H9 (cell line): ENCODE measurements around the gene SETDB2. TPM values are rescaled to one million over a fixed set of nuclear protein-coding genes. Genes with fewer than 3 reads are reported as not detected.

Experiments
- DNase-seq: peaks from one replicate; pipeline ENCODE4 v3.0.0-alpha.2; 2017
- H2AFZ ChIP-seq: one replicate; pipeline ENCODE4 v1.6.1; 2013; ENCODE audit warnings: mild to moderate bottlenecking, low read length, control low read depth, moderate library complexity
- H2AK5ac ChIP-seq: 2 replicates; pipeline ENCODE4 v1.6.1; 2013; ENCODE audit warnings: low read length, control low read depth, mixed read lengths; ENCODE audit not compliant: insufficient read length
- H2BK120ac ChIP-seq: one replicate; pipeline ENCODE4 v1.6.1; 2013; ENCODE audit warnings: low read depth, mild to moderate bottlenecking, low read length, control low read depth, inconsistent platforms; ENCODE audit not compliant: poor library complexity, severe bottlenecking
- H2BK12ac ChIP-seq: 2 replicates; pipeline ENCODE4 v1.6.1; 2013; ENCODE audit warnings: low read length, control low read depth, mixed read lengths, low read depth; ENCODE audit not compliant: insufficient read length
- H2BK15ac ChIP-seq: 2 replicates; pipeline ENCODE4 v1.6.1; 2013; ENCODE audit warnings: low read depth, low read length, control low read depth
- H2BK20ac ChIP-seq: one replicate; pipeline ENCODE4 v1.6.1; 2013; ENCODE audit warnings: low read depth, mild to moderate bottlenecking, low read length, control low read depth, inconsistent platforms; ENCODE audit not compliant: poor library complexity, severe bottlenecking
- H2BK5ac ChIP-seq: 2 replicates; pipeline ENCODE4 v1.6.1; 2013; ENCODE audit warnings: low read length, control low read depth, mixed read lengths; ENCODE audit not compliant: insufficient read length
- H3K14ac ChIP-seq: 2 replicates; pipeline ENCODE4 v1.6.1; 2013; ENCODE audit warnings: low read length, control low read depth; ENCODE audit not compliant: insufficient read depth
- H3K18ac ChIP-seq: 2 replicates; pipeline ENCODE4 v1.6.1; 2013; ENCODE audit warnings: low read depth, mild to moderate bottlenecking, mixed read lengths, low read length, control low read depth; ENCODE audit not compliant: insufficient read length
- H3K23ac ChIP-seq: 2 replicates; pipeline ENCODE4 v1.6.1; 2013; ENCODE audit warnings: low read length, control low read depth, mixed read lengths, low read depth; ENCODE audit not compliant: insufficient read length
- H3K23me2 ChIP-seq: 2 replicates; pipeline ENCODE4 v1.6.1; 2013; ENCODE audit warnings: low read depth, mild to moderate bottlenecking, mixed read lengths, low read length, control low read depth; ENCODE audit not compliant: insufficient read length, poor library complexity, severe bottlenecking
- H3K27ac ChIP-seq: 2 replicates; pipeline ENCODE4 v1.5.1; 2013; ENCODE audit warnings: low read length, control low read depth, mixed read lengths, low read depth; ENCODE audit not compliant: insufficient read length
- H3K27me3 ChIP-seq: 2 replicates; pipeline ENCODE4 v1.6.1; 2013; ENCODE audit warnings: low read length, control low read depth, inconsistent platforms; ENCODE audit not compliant: insufficient read depth
- H3K4ac ChIP-seq: 2 replicates; pipeline ENCODE4 v1.6.1; 2013; ENCODE audit warnings: low read depth, mild to moderate bottlenecking, control low read depth, inconsistent platforms, low read length, moderate library complexity
- H3K4me1 ChIP-seq: 2 replicates; pipeline ENCODE4 v1.6.1; 2013; ENCODE audit warnings: low read length, control low read depth, inconsistent platforms; ENCODE audit not compliant: insufficient read depth
- H3K4me2 ChIP-seq: 2 replicates; pipeline ENCODE4 v1.6.1; 2013; ENCODE audit warnings: low read length, control low read depth, mixed read lengths; ENCODE audit not compliant: insufficient read length, insufficient read depth
- H3K56ac ChIP-seq: 2 replicates; pipeline ENCODE4 v1.6.1; 2013; ENCODE audit warnings: low read depth, mild to moderate bottlenecking, mixed read lengths, low read length, control low read depth; ENCODE audit not compliant: insufficient read length
- H3K79me1 ChIP-seq: 2 replicates; pipeline ENCODE4 v1.6.1; 2013; ENCODE audit warnings: low read depth, mild to moderate bottlenecking, moderate library complexity, low read length, control low read depth, inconsistent platforms; ENCODE audit not compliant: insufficient read depth, poor library complexity, severe bottlenecking
- H3K79me2 ChIP-seq: 2 replicates; pipeline ENCODE4 v1.6.1; 2013; ENCODE audit warnings: low read length, control low read depth, inconsistent platforms; ENCODE audit not compliant: insufficient read depth
- H3K9ac ChIP-seq: 2 replicates; pipeline ENCODE4 v1.6.1; 2013; ENCODE audit warnings: low read length, control low read depth, mixed read lengths; ENCODE audit not compliant: insufficient read length; ENCODE audit errors: extremely low read depth
- H3K9me3 ChIP-seq: one replicate; pipeline ENCODE4 v1.6.1; 2013; ENCODE audit warnings: low read depth, low read length, inconsistent platforms; ENCODE audit not compliant: control insufficient read depth
- H3T11ph ChIP-seq: one replicate; pipeline ENCODE4 v1.6.1; 2013; ENCODE audit warnings: mild to moderate bottlenecking, low read length, control low read depth, inconsistent platforms
- H4K20me1 ChIP-seq: one replicate; pipeline ENCODE4 v1.6.1; 2013; ENCODE audit not compliant: control insufficient read depth, insufficient read length, insufficient read depth
- H4K5ac ChIP-seq: 2 replicates; pipeline ENCODE4 v1.6.1; 2013; ENCODE audit warnings: low read depth, mild to moderate bottlenecking, mixed read lengths, low read length, control low read depth; ENCODE audit not compliant: insufficient read length
- H4K8ac ChIP-seq: replicated peaks from 2 replicates; pipeline ENCODE4 v1.6.1; 2013; ENCODE audit warnings: low read length, control low read depth, mixed read lengths, low read depth; ENCODE audit not compliant: insufficient read length
- H4K91ac ChIP-seq: 2 replicates; pipeline ENCODE4 v1.6.1; 2013; ENCODE audit warnings: low read depth, mild to moderate bottlenecking, moderate library complexity, mixed read lengths, low read length, control low read depth; ENCODE audit not compliant: insufficient read length
- H3K27ac Mint-ChIP-seq, 3 experiments: 2 replicates in 2 of 3; 3 replicates in 1 of 3; pipeline ENCODE4 v1.8.0; 2020 to 2021; ENCODE audit warnings: mixed read lengths in 3 of 3, mild to moderate bottlenecking in 1 of 3, moderate library complexity in 1 of 3
- H3K27me3 Mint-ChIP-seq: 2 replicates; pipeline ENCODE4 v1.8.0; 2021; ENCODE audit warnings: low read depth, mild to moderate bottlenecking, moderate library complexity, mixed read lengths
- H3K36me3 Mint-ChIP-seq, 3 experiments: 2 replicates in 2 of 3; 3 replicates in 1 of 3; pipeline ENCODE4 v1.8.0; 2020 to 2021; ENCODE audit warnings: low read depth in 3 of 3, mixed read lengths in 3 of 3; ENCODE audit not compliant: insufficient read depth in 1 of 3
- H3K4me1 Mint-ChIP-seq, 2 experiments: 2 replicates each; pipeline ENCODE4 v1.8.0; 2020; ENCODE audit warnings: mixed read lengths in 2 of 2
- H3K4me3 Mint-ChIP-seq, 2 experiments: 2 replicates in 1 of 2; 3 replicates in 1 of 2; pipeline ENCODE4 v1.8.0; 2020 to 2021; ENCODE audit warnings: mild to moderate bottlenecking in 2 of 2, mixed read lengths in 2 of 2, moderate library complexity in 1 of 2
- H3K9me3 Mint-ChIP-seq, 2 experiments: 2 replicates in 1 of 2; 3 replicates in 1 of 2; pipeline ENCODE4 v1.8.0; 2020; ENCODE audit warnings: mild to moderate bottlenecking in 2 of 2, mixed read lengths in 2 of 2, moderate library complexity in 1 of 2
- WGBS: extraction: QIAGEN DNeasy Blood & Tissue Kit; methylation state at CpG from one replicate; pipeline ENCODE4 v1.1.7; 2013; ENCODE audit warnings: missing lambda C conversion rate, low lambda C conversion rate, mixed read lengths; ENCODE audit not compliant: insufficient read length; ENCODE audit errors: extremely low coverage; 5-methylcytosine and 5-hydroxymethylcytosine counted together
- total RNA-seq: library from RNA; stranded (reverse); gene quantifications from 2 replicates; pipeline ENCODE4 v1.2.1, GENCODE V29; 2021
- TF ChIP-seq, protein P1 (sequence below): fragments of 200-600 bp; sonication (generic); conservative IDR thresholded peaks from 3 replicates; pipeline ENCODE4 v1.8.0; 2021; ENCODE audit warnings: antibody characterized with exemption, mild to moderate bottlenecking

The SETDB2 gene
- total RNA-seq, 1 experiment from 2014 or later: 5.7 TPM

DNA sequence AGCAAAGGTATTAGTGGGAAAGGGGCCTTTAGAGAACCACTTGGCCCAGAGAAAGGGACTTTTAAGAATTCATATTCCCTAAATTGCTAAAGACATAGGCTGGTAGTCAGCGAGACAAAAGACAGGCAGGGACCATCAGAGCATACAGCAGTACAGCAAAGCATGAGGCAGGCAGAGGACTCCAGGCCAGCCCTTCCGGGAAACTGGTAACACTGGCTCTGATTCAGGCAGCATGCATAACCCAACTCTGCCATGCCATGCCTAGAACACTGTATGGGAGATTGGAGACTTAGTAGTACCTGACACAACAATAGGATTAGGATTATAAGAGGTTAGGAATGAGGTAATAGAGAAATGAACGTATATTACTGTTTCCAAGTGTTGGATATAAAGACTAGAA lies 35.1 kb upstream of the SETDB2 start:
- H3K27me3 ChIP-seq: peaks cover 16% of the 10 kb centered on the region; the same call in 1 of the 2 replicates
- H4K20me1 ChIP-seq: no peaks in the 10 kb centered on the region
- H3K9ac ChIP-seq: no peak overlapping the region
- H4K5ac ChIP-seq: no peak overlapping the region
- no peaks in the 10 kb centered on the region for H3K79me1 ChIP-seq
- no peak overlapping the region for H4K91ac ChIP-seq
- no peak overlapping the region for H3K14ac ChIP-seq
- peaks cover 7% of the 10 kb centered on the region for H3K4me1 ChIP-seq
- H3K79me2 ChIP-seq: no peaks in the 10 kb centered on the region
- peaks cover 17 to 22% of the 10 kb centered on the region in 2 experiments for H3K4me1 Mint-ChIP-seq
- no peak for DNase-seq
- no peak overlapping the region for H3K27ac ChIP-seq
- no peak overlapping the region for H3K4me2 ChIP-seq
- H2BK12ac ChIP-seq: no peak overlapping the region
- H3K9me3 ChIP-seq: no peaks in the 10 kb centered on the region
- H3K18ac ChIP-seq: no peak overlapping the region
- no peak overlapping the region for H2BK5ac ChIP-seq
- H3K23me2 ChIP-seq: no peaks in the 10 kb centered on the region
- H2BK120ac ChIP-seq: no peak overlapping the region
- no peak overlapping the region for H2BK20ac ChIP-seq
- WGBS: no CpG with 5 or more reads among the region's 3 CpGs
- H3K4me3 Mint-ChIP-seq: no peak overlapping the region
- no peak overlapping the region for H3K56ac ChIP-seq
- no peak overlapping the region for H2BK15ac ChIP-seq
- no peak overlapping the region for H3K27ac Mint-ChIP-seq
- H3T11ph ChIP-seq: no peak overlapping the region
- no peaks in the 10 kb centered on the region for H3K36me3 Mint-ChIP-seq
- no peak overlapping the region for H3K23ac ChIP-seq
- H2AK5ac ChIP-seq: no peak overlapping the region
- peaks cover 0 to 2% of the 10 kb centered on the region in 2 experiments; a peak in 1 of 5 replicates for H3K9me3 Mint-ChIP-seq
- TF ChIP-seq, protein P1, sequence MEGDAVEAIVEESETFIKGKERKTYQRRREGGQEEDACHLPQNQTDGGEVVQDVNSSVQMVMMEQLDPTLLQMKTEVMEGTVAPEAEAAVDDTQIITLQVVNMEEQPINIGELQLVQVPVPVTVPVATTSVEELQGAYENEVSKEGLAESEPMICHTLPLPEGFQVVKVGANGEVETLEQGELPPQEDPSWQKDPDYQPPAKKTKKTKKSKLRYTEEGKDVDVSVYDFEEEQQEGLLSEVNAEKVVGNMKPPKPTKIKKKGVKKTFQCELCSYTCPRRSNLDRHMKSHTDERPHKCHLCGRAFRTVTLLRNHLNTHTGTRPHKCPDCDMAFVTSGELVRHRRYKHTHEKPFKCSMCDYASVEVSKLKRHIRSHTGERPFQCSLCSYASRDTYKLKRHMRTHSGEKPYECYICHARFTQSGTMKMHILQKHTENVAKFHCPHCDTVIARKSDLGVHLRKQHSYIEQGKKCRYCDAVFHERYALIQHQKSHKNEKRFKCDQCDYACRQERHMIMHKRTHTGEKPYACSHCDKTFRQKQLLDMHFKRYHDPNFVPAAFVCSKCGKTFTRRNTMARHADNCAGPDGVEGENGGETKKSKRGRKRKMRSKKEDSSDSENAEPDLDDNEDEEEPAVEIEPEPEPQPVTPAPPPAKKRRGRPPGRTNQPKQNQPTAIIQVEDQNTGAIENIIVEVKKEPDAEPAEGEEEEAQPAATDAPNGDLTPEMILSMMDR: no peak
- no peak overlapping the region for H2AFZ ChIP-seq
- no peak overlapping the region for H3K4ac ChIP-seq
- H4K8ac ChIP-seq: no peak overlapping the region
- H3K27me3 Mint-ChIP-seq: peaks cover 41% of the 10 kb centered on the region
